ENCODE results near the gene PABPC1L2B. TPM values are rescaled to one million over a fixed set of nuclear protein-coding genes. Genes with fewer than 3 reads are reported as not detected.
"Not testable (repeated sequence)": the region's sequence is repeated elsewhere in the genome, so short reads cannot be mapped to it uniquely, and the experiment has no call there.

PABPC1L2B gene
- 1 to 10 TPM in 1 of 2 donors, not detected in 1; 2.0 TPM for total RNA-seq

DNA sequence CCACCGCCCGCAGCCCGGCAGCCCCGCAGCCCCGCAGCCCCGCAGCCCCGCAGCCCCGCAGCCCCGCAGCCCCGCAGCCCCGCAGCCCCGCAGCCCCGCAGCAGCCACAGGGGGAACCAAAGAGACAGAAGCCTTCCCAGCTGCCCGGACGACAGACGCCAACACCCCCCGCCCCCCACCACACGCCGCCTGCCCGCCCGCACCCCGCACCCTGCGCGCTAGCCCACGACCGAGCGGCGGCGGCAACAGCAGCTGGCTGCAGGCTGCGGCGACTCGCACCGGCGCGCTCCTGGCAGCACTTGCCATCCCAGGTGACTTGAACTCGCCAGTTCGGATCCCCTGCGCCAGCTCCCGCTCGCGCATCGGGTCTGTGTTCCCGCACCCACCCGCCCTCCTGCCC is at the start of gene PABPC1L2B:
Gene PABPC1L2B, plus strand, starts transcription at position 207 of the 400 bp plus-strand sequence. CDS start 704 bp downstream, outside the sequence.
- H3K4me1 ChIP-seq (replicated peaks): not testable (repeated sequence)

DNA sequence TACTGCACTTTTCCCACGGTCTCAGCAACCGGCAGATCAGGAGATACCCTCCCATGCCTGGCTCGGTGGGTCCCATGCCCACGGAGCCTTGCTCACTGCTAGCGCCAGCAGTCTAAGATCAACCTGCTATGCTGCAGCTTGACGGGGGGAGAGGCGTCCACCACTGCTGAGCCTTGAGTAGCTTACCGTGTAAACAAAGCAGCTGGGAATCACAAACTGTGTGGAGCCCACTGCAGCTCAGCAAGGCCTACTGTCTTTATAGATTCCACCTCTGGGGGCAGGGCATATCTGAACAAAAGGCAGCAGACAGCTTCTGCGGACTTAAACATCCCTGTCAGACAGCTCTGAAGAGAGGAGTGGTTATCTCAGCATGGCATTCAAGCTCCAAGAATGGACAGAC is 42.8 kb upstream of the PABPC1L2B start:
- DNase-seq (ENCODE audit: low spot score); H3K27me3 ChIP-seq (replicated peaks; ENCODE audit: insufficient read depth); H3K4me1 ChIP-seq (replicated peaks); H3K9me3 ChIP-seq; H3K4me3 ChIP-seq; intact Hi-C loops (cut with DNase I); H3K27ac ChIP-seq; H3K36me3 ChIP-seq: not testable (repeated sequence)
- no CpG with 5 or more reads among the region's 9 CpGs for WGBS

More for the DNA sequence above, at the start of gene PABPC1L2B:
- DNase-seq (ENCODE audit: low spot score); H3K27me3 ChIP-seq (replicated peaks; ENCODE audit: insufficient read depth); H3K27ac ChIP-seq; H3K9me3 ChIP-seq; H3K4me3 ChIP-seq; H3K36me3 ChIP-seq; intact Hi-C loops (cut with DNase I): not testable (repeated sequence)
- WGBS: no CpG with 5 or more reads among the region's 44 CpGs

DNA sequence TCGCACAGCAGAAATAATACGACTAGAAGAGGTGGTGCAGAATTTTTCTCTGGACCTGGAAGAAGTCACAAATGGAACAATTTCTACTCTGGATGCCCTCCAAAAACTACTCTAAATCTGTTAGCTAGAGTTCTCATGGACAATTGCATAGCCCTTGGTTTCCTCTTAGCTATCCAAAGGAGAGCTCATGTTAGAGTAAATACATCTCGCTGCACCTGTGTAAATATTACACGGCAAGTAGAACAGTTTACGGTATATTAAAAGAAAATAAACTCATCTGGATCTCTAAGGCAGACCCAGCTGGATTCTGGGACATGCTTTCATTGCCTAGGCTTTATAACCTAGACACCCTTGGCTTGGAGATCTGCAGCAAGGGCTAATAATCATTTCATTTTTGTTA is 30.9 kb upstream of the PABPC1L2B start:
- H3K4me3 ChIP-seq; H3K36me3 ChIP-seq; intact Hi-C loops (cut with DNase I); DNase-seq (ENCODE audit: low spot score); H3K27ac ChIP-seq; H3K4me1 ChIP-seq (replicated peaks); H3K9me3 ChIP-seq; H3K27me3 ChIP-seq (replicated peaks; ENCODE audit: insufficient read depth): not testable (repeated sequence)
- no CpG with 5 or more reads among the region's 5 CpGs for WGBS

DNA sequence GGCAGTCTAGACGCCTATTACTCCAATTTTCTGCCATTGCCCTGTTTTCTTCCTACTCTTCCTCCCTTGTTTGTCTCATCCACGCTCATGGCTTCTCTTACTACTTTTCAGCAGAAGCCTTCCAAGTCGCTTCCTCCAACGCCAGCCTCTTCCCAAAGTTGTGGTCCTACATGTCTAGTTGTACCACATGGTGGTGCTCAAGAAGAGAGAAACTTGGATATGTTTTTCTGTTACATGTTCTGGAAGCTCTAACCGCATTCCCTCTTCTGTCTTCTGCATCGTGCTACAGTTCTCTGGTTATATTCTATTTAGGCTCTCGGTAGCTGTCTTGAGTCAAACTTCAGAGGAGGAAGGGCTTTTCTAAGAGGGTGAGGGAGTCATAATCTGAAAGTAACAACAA is 27.9 kb upstream of the PABPC1L2B start:
- H3K27me3 ChIP-seq (replicated peaks; ENCODE audit: insufficient read depth); H3K27ac ChIP-seq; DNase-seq (ENCODE audit: low spot score); H3K9me3 ChIP-seq; H3K36me3 ChIP-seq; intact Hi-C loops (cut with DNase I); H3K4me3 ChIP-seq; H3K4me1 ChIP-seq (replicated peaks): not testable (repeated sequence)
- no CpG with 5 or more reads among the region's 7 CpGs for WGBS

DNA sequence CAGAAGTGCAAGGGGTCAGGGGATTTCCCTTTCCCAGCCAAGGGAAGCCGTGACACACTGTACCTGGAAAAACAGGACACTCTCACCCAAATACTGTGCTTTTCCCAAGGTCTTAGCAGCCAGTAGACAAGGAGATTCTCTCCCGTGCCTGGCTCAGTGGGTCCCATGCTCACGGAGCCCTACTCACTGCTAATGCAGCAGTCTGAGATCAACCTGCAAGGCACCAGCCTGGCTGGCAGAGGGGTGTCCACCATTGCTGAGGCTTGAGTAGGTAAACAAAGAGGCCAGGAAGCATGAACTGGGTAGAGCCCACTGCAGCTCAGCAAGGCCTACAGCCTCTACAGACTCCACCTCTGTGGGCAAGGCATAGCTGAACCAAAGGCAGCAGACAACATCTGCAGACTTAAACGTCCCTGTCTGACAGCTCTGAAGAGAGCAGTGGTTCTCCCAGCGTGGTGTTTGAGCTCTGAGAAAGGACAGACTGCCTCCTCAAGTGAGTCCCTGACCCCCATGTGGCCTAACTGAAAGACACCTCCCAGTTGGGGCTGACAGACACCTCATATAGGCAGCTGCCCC is 21.8 kb upstream of the PABPC1L2B start:
- 82% methylated on average over 2 of the region's 5 CpGs for WGBS
- intact Hi-C loops (cut with DNase I); DNase-seq (ENCODE audit: low spot score): not testable (repeated sequence)

DNA sequence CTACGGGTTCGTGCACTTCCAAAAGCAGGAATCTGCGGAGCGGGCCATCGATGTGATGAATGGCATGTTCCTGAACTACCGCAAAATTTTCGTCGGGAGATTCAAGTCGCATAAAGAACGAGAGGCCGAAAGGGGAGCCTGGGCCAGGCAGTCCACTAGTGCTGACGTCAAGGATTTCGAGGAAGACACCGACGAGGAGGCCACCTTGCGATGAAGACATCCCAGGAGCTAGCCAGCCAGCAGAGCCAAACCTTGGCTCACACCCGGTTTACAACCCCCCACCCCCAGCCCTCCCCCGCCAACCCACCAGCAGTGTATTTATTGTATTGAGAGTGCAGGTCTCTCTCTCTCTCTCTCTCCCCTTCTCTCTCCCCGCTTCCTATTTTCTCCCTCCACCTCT is 1.3 kb downstream of the PABPC1L2B start:
- WGBS: no CpG with 5 or more reads among the region's 19 CpGs
- H3K9me3 ChIP-seq; H3K4me1 ChIP-seq (replicated peaks); H3K4me3 ChIP-seq; intact Hi-C loops (cut with DNase I); H3K36me3 ChIP-seq; DNase-seq (ENCODE audit: low spot score); H3K27ac ChIP-seq; H3K27me3 ChIP-seq (replicated peaks; ENCODE audit: insufficient read depth): not testable (repeated sequence)

More for the DNA sequence above, 21.8 kb upstream of the PABPC1L2B start:
- H3K36me3 ChIP-seq; H3K4me1 ChIP-seq (replicated peaks); H3K4me3 ChIP-seq; H3K27ac ChIP-seq; H3K9me3 ChIP-seq; H3K27me3 ChIP-seq (replicated peaks; ENCODE audit: insufficient read depth): not testable (repeated sequence)

DNA sequence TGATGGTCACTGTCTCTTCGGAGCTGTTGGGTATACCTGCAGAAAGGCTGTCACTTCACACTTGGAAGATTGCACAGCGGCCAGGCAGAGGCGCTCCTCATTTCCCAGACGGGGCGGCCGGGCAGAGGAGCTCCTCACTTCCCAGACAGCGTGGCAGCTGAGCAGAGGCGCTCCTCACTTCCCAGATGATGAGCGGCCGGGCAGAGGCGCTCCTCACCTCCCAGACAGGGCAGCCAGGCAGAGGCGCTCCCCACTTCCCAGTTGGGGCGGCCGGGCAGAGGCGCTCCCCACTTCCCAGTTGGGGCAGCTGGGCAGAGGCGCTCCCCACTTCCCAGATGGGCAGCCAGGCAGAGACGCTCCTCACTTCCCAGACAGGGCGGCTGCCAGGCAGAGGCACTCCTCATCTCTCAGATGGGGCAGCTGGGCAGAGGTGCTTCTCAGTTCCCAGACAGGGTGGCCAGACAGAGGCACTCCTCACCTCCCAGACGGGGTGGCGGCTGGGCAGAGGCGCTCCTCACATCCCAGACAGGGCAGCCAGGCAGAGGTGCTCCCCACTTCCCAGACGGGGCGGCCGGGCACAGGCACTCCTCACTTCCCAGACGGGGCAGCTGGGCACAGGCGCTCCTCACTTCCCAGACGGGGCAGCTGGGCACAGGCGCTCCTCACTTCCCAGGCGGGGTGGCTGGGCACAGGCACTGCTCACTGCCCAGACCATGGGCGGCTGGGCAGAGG is 18.8 kb downstream of the PABPC1L2B start:
- no peaks in the 10 kb centered on the region for H3K36me3 ChIP-seq
- H3K27me3 ChIP-seq (replicated peaks; ENCODE audit: insufficient read depth): no peaks in the 10 kb centered on the region
- H3K4me1 ChIP-seq (replicated peaks): no peaks in the 10 kb centered on the region
- H3K9me3 ChIP-seq: no peaks in the 10 kb centered on the region
- TF ChIP-seq, protein P1, sequence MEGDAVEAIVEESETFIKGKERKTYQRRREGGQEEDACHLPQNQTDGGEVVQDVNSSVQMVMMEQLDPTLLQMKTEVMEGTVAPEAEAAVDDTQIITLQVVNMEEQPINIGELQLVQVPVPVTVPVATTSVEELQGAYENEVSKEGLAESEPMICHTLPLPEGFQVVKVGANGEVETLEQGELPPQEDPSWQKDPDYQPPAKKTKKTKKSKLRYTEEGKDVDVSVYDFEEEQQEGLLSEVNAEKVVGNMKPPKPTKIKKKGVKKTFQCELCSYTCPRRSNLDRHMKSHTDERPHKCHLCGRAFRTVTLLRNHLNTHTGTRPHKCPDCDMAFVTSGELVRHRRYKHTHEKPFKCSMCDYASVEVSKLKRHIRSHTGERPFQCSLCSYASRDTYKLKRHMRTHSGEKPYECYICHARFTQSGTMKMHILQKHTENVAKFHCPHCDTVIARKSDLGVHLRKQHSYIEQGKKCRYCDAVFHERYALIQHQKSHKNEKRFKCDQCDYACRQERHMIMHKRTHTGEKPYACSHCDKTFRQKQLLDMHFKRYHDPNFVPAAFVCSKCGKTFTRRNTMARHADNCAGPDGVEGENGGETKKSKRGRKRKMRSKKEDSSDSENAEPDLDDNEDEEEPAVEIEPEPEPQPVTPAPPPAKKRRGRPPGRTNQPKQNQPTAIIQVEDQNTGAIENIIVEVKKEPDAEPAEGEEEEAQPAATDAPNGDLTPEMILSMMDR (IDR thresholded peaks at IDR 0.05): no peak
- TF ChIP-seq POLR2A (IDR thresholded peaks at IDR 0.05) (no peak), POLR2AphosphoS5 (IDR thresholded peaks at IDR 0.05) (no peak)
- intact Hi-C loops (cut with DNase I): no loop called here
- H3K4me3 ChIP-seq: no peak overlapping the region
- DNase-seq (ENCODE audit: low spot score): no peak
- H3K27ac ChIP-seq: no peak overlapping the region
- WGBS: 94% methylated on average over 15 of the region's 30 CpGs

DNA sequence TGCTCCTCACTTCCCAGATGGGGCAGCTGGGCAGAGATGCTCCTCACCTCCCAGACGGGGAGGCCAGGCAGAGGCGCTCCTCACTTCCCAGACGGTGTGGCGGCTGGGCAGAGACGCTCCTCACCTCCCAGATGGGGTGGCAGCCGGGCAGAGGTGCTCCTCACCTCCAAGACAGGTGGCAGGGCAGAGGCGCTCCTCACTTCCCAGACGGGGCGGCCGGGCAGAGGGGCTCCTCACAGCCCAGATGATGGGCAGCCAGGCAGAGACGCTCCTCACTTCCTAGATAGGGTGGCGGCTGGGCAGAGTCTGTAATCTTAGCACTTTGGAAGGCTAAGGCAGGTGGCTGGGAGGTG is 19.3 kb downstream of the PABPC1L2B start:
- WGBS: 100% methylated on average over 2 of the region's 12 CpGs
- DNase-seq (ENCODE audit: low spot score); H3K27me3 ChIP-seq (replicated peaks; ENCODE audit: insufficient read depth); H3K27ac ChIP-seq; H3K9me3 ChIP-seq; H3K4me3 ChIP-seq; intact Hi-C loops (cut with DNase I); H3K4me1 ChIP-seq (replicated peaks); H3K36me3 ChIP-seq: not testable (repeated sequence)
